Umbilical cord (tissue), 2 donors: ENCODE results near the gene GNAO1. TPM values are rescaled to one million over a fixed set of nuclear protein-coding genes. Genes with fewer than 3 reads are reported as not detected.
"Not testable (repeated sequence)": the region's sequence is repeated elsewhere in the genome, so short reads cannot be mapped to it uniquely, and the experiment has no call there.

Source experiments
- DNase-seq: peaks from one replicate; pipeline ENCODE4 v3.0.0-alpha.2; 2015; ENCODE audit warnings: low spot score
- total RNA-seq: library from RNA; depleted of rRNA; stranded (reverse); fragments of >200 nt; gene quantifications from one replicate; pipeline ENCODE4 v1.2.3, GENCODE V29; 2014; ENCODE audit warnings: low replicate concordance; ENCODE audit not compliant: insufficient read depth

Gene GNAO1
- total RNA-seq, 1 donor from 2014 or later = 7.9 TPM

DNA sequence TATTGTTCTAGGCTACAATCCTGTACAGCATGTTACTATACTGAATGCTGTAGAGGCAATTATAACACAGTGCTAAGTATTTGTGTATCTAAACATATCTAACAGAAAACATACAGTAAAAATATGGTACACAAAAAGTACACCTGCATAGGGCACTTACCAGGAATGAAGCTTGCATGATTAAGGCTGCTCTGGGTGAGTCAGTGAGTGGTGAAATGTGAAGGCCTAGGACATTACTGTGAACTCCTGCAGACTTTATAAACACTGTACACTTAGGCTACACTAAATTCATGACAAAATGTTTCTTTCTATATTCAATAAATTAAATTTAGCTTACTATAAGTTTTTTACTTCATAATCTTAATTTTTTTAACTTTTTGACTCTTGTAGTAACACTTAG is 196.9 kb downstream of the GNAO1 start:
- DNase-seq = no peak

DNA sequence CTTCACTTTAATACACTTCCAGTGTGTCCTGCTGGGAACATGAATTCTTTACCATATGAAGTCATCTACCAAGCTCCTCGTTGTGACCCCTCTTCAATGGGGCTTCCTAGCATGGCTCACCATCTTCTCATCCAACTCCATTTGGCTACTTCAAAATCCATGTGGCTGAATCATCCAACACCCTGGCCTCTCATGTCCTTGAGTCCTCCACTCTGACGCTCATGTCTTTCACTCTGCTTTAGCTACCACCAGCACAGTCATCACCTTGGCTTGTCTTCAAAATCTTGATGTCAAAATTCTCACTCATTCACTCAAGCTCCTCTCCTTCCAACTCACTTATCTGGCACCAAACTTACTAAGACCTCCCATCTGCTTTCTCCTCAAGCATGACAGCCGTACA is 198.3 kb downstream of the GNAO1 start:
- DNase-seq = no peak

GRCh38 chr16:56396724-56397123 is 205.4 kb downstream of the GNAO1 start:
- not testable (repeated sequence) for DNase-seq

- no peak for DNase-seq
These were observed 207.8 kb downstream of the GNAO1 start for GRCh38 chr16:56399047-56399446.

DNA sequence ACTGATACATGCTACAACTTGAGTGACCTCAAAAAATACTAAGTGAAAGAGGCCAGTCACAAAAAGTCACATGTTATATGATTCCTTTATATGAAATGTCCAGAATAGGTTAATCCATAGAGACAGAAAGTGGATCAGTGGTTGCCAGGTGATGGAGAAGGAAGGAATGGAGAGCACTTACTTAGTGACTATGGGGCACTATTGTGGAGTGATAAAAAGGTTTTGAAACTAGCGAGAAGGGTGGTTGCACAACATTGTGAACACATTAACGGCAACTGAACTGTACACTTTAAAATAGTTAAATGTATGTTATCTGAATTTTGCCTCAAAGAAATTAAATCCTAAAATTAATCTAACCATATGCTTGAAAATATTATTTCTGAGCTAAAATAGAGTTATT is 208.2 kb downstream of the GNAO1 start:
- no peak for DNase-seq

GRCh38 chr16:56400458-56400857 is 209.2 kb downstream of the GNAO1 start:
- DNase-seq = no peak

DNA sequence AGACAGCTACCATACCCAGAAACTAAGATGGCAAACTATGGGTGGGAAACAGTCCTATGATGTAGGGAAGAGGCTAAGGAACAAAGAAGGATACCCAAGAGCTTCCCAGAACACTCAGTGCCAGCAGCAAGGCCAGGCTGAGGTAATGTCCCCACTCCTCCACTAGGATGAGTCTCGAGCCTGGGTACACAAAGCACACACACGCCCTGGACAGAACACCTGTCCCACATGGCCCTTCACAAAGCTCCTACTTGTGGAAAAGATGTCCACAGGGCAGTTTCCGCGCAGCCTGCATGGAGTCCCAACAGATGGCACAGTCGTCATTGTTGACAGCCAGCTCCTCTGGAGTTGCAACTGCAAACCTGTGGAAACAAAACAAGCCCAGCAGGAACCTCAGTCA is 210.2 kb downstream of the GNAO1 start:
- no peak for DNase-seq

DNA sequence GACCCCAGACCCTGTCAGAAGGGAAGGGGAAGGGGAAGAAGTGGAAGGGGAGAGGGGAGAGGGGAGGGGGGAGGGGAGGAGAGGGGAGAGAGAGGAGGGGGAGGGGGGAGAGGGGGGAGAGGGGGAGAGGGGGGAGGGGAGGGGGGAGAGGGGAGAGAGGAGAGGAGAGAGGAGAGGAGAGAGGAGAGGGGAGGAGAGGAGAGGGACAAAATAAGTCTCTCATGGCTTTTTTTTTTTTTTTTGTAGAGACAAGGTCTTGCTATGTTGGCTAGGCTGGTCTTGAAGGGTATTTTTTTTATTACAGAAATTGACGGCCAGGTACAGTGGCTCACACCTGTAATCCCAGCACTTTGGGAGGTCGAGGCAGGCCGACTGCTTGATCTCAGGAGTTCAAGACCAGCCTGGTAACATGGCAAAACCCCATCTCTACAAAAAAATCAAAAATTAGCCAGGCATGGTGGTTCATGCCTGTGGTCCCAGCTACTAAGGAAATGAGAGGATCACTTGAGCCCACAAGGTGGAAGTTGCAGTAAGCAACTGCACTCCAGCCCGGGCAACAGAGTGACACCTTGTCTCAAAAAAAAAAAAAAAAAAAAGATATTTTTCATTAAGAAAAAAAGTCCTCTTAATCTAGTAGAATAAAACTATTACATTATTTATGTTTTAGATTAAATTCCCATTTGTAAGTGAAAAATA is 214.8 kb downstream of the GNAO1 start:
- no peak for DNase-seq

Other genes with a start within 250 kb of the GNAO1 start
- gene AMFR, start 234.1 kb downstream of the GNAO1 start, total RNA-seq = 199 TPM